Measurements from ENCODE around the gene ADCY2.

GRCh38 chr5:7877851-7878250, 481.9 kb downstream of the ADCY2 start:
- TF ChIP-seq REST (IDR thresholded peaks at IDR 0.05; ENCODE audit: insufficient replicate concordance, low read depth) (no peak), CTCF (IDR thresholded peaks at IDR 0.05; ENCODE audit: insufficient read depth, low read length) (no peak), SPI1 (IDR thresholded peaks at IDR 0.05; ENCODE audit: borderline replicate concordance, low read depth) (no peak)

All from HL-60 (cell line).